GM18498 (cell line): Measurements from ENCODE around the gene GOLGA1.
"Not testable (repeated sequence)": the region's sequence is repeated elsewhere in the genome, so short reads cannot be mapped to it uniquely, and the experiment has no call there.

Source experiments
- ATAC-seq: cut with Tn5 transposase; IDR thresholded peaks from one replicate; pipeline ENCODE4 v1.9.1; 2021; ENCODE audit warnings: mild to moderate bottlenecking, moderate library complexity; ENCODE audit not compliant: unreplicated experiment

GOLGA1 gene

DNA sequence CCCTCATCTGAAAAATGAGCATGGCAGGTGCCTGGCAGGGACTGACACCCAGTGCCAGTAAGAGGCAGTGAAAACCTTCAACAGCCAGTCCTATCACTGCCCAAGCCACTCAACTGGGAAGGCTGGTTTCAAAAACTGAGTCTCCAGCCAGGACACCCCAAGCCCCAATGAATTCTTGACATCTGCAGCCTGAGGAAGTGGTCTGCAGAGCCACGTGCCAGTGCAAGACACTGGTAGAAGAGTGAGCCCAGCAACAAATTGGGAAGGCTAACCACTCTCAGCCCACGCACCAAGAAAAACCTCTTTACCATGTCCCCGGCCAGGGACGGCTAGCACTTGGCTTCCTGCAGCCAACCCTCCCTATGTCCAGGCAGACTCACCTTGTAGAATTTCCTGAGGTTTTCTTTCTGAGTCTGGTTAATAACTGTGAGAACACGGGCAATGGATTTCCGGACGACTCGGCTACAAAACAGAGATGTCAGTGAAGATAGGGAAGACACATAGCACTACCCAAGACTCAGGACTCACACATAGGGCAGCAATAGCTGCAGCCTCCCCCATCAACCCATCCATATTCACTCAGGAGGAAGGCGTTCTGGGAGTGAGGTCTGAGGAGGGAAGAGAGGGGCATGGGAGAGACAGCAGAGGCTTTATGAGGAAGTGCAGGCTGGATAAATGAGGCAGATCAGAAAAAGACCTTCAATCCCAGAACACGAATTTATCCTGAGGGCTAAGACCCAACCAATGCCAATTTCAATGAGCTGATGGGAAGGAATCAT lies 80.9 kb downstream of the GOLGA1 start:
- no peak for ATAC-seq

DNA sequence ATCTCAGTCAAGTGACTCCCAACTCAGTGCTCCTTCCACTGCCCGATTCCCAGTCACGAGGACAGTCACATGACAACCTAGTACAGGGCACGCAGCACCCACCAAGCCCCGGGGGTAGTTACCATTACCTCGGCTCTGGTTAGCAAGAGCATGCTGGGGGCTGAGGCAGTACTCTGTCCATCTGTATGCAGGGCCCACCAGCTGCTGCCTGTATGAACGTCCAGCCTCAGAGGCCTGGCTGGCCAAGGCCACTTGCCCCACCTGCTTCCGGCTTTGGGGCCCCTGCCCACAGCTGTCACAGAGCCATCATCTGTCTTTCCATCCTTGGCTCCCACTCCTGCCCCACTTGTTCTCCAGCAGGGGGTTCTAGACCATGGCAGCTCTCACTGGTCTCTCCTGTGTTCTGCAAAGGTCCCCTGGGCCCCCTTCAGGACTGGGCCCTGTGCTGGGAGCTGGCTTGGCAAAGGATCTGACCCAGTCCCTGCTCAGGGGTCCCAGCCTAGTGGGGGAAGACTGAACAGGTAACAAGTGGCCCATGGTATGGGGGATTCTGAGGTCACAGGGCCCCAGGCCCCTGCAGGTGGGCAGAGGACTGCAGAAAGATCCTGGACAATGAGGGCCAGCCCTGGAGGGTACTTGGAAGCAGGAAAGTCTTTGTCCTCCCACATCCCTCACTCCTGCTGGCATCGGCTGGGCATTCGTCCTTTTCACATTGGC lies 82.4 kb downstream of the GOLGA1 start:
- no peak for ATAC-seq

DNA sequence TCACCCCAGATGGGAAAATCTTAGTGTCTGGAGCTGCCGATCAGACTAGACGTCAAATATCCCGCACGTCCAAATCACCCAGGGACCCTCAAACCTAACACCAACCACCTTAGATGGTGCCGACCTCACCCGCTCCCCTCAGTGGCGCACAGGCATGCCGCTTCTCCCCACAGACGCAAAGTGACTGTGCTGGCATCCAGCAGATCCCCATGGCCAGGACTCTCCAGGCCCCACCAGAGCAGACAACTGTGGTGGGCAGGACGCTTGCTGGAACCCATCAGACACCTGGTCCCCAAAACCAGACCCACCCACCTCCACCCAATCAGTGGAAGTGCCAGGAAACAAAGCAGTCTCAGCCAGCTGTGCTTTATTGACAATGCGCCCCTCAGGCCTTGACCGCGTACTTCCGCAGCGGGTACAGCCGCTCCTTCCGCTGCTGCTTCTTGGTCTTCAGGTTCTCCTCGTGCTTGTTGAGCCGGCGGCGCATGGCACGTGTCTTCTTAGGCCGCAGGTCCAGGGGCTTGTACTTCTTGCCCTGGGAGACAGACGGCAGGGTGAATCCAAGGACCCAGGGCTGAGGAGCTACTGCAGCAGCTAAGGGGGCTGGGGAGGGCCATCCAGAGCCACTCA lies 83.2 kb downstream of the GOLGA1 start:
- no peak for ATAC-seq

DNA sequence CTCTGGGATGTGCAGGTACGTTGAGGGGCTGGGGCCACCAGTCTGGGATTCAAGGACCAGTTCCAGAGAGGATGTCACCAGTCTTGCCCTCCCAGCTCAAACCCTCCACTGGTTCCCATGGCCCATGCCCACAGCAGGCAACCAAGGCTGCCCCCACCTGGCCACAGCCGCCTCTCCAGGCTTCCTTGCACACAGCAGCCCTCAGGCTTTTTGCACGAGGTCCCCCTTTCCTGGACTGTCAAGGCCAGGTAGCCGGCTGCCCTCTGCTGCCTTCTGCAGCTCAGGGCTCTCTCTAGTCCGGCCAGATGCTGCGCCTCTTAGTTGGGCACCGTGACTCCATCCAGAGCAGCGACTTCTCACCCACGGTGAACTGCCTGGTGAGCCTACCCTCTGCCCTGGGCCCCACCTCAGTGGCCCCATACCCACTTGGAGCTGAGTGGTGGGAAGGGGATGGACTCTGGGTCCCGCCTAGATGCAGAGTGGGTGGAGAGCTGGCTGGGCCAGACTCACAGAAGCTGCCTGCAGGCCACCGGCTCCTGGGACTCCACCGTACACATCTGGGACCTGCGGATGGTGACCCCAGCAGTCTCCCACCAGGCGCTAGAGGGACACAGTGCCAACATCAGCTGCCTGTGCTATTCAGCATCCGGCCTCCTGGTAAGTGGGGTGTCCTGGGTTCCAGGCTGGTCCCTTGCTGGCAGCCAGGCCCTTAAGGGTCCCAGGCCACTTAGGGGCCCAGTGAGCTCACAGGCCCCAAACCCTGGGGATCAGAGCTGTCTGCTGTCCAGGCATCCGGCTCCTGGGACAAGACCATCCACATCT lies 84.7 kb downstream of the GOLGA1 start:
- no peak for ATAC-seq

DNA sequence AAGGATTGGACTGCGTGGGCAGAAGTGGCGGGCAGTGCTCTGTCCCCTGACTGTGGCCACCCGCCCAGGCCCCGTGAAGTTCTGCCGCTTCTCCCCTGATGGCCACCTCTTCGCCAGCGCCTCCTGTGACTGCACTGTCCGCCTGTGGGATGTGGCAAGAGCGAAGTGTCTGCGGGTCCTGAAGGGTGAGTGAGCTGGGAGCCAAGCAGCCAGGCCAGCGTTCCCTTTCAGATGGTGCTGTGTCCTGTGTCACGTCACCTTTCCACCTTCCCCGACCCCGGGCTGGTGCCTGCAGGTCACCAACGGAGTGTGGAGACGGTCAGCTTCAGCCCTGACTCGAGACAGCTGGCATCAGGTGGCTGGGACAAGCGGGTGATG lies 85.3 kb downstream of the GOLGA1 start:
- ATAC-seq: no peak

DNA sequence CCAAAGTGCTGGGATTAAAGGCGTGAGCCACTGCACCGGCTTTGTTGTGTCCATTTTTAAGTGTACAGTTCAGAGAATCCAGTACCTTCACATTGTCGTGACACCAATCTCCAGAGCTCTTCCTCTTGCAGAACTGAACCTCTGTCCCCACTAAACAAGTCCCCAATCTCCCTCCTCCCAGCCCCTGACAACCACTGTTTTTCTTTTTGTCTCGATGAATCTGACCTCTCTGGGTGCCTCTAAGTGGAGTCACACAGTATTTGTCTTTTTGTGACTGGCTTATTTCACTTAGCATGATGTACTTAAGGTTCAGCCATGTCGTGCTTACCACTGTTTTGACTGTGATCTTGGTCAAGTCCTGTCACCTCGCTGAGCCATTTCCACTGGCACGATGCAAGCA lies 86.1 kb downstream of the GOLGA1 start:
- no peak for ATAC-seq

DNA sequence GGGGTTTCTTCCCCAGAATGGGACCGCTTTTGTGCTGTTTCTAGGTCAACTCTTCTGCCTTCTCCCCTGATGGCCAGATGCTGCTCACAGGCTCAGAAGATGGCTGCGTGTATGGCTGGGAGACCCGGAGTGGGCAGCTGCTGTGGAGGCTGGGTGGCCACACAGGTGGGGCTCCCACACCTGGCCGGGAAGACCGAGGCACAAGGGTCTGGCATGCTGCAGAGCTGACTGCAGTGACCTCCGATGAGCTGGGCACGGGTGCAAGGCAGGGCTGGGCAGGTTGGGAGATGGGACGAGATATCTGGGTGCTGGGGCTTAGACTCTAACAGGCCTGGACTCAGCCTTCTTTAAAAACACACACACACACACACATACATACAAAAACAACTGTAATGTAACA lies 86.7 kb downstream of the GOLGA1 start:
- ATAC-seq: no peak

DNA sequence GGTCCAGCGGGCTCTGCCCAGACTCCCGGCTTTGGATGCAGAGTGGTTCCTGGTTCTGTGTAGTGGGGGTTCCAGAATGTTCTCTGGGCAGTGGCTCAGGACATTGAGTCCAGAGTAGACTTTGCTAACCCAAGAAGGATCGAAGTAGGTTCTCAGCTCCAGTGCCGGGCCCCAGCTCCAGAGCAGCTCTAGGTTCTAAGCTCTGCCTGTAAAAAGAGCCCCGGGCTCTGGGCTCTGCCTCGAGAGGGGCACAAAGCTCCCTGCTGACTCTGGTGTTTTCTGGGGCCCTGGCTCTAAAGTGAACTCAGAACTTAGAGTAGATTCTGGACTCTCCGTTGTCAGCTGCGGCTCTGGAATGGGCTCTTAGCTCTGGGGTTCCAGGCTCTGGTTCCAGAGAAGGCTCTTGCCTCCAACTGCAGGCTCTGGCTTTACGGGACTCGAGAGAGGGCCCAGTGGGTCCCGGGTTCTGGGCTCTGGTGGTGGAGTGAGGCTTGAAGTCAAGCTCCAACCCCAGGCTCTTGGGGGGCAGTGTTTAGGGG lies 87.2 kb downstream of the GOLGA1 start:
- ATAC-seq: no peak

DNA sequence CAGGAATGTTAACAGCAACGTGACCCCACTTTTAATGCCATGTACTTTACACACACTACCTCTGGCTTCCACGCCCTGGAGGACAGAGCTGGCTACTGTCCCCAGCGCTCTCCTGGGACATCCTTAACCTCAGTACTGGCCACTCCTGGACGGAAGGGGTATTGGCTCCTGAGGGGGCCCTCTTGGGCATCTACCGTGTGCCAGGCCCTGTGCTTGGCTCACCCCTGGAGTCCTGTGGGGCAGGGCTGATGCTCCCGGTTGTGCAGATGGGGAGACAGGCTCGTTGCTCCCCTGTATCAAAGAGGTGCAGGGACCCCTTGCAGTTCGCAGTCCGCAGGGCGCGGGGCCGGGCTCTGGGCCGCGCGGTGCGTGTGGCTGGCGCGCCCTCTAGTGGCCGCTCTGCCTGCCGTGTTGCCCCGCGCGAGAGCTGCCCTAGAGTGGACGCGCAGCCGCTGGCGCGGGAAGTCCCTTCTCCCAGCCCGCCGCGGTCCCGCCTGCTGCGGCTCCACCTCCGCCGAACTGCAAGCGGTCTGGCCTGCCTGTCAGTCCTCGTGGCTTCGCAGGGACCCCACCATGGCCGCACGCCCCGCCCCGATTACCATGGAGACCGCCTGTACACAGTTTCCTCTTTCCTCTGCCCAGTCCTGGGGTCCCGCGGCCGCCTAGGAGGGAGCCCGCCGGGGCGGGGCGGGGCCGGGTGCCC lies 87.9 kb downstream of the GOLGA1 start, which contains the start of gene WDR38:
Gene WDR38 (plus strand): TSS at position 632 of the 703 bp plus-strand sequence. CDS start 72 bp downstream, outside the sequence.
- ATAC-seq: peak; percentile 78

DNA sequence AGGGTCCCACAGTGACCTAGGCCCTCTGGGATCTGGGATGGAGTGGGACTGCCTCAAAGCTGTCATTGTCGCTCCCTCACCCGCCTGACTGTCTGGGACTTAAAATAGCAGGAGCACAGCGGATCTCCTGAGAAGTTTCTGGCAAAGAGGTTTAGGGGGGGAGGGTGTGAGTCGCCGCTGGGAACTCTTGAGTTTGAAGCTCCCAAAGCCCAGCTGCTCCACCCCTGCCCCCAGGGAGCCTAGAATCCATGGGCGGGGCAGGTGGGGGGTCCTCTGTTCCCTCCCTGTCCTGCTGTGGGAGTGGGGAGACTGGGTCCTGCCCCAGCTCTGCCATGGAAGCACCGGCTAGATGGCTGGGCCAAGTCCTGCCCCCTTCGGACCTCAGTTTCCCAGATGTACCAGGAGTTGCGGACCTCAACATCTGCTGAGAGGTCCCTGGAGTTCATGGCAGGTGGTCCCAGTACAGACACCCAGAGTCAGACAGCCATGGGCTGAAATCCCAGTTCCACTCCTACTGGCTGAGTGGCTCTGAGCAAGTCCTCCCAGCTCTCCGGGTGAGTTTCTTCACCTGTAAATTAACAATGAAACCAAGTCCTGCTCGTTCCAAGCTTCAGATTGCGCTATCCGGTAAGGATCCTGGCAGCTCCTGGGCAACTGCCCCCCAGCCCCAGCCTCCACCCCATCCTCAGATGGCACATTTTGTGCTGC lies 88.6 kb downstream of the GOLGA1 start:
- ATAC-seq: no peak

DNA sequence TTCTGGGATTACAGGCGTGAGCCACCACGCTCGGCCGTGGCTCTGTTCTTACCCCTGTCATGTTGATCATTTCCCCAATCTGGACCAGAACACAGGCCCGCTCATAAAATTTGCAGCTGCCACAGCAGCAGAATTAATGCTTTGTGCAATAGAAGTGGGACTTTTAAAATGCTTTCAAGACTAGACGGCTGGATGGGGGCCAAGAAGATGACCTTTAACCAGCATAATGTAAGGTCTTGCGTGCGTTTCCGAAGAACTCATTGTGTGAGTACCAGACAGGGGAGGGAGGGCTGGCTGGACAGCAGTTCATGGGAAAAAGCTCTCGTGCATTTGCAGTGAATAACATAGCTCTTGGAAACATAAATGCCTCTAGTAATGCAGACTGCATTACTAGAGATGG lies 91.1 kb downstream of the GOLGA1 start:
- no peak for ATAC-seq

DNA sequence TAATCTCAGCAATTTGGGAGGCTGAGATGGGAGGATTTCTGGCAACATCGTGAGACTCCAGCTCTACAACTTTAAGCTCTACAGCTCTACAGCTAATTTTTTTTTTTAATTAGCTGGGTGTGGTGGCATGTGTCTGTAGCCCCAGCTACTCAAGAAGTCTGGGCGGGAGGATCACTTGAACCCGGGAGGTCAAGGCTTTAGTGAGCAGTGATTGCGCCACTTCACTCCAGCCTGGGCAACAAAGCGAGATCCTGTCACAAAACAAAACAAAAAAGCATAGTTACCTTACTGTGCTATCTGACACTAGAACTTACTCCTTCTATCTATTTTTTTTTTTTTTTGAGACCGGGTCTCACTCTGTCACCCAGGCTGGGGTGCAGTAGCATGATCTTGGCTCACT lies 93.9 kb downstream of the GOLGA1 start:
- no peak for ATAC-seq

DNA sequence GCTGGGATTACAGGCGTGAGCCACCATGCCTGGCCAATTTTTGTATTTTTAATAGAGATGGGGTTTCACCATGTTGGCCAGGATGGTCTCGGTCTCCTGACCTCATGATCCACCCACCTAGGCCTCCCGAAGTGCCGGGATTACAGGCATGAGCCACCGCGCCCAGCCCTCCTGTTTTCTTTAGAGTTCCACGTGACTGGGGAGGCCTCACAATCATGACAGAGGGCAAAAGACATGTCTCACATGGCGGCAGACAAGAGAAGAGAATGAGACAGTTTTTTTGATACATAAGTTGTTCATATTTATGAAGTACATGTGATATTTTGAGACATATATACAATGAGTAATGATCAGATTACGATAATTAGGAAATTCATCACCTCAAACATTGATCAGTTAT lies 94.4 kb downstream of the GOLGA1 start:
- ATAC-seq: not testable (repeated sequence)

DNA sequence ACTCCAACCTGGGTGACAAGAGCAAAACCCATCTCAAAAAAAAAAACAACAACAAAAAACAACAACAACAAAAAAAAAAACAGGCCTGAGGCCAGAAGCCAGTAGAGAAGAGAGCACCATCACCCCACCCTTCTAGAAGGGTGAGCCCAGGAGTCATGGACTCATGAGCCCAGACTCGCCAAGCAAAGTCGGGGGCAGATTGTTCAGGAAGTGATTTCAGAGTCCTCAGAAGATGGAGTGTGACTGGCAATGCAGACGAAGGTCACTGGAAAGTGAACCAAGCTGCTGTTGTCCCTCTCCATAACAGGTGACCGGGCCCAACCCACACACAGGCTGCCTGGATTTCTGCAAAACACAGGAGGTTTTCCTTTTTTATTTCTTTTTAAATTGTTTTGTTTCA lies 96.6 kb downstream of the GOLGA1 start:
- no peak for ATAC-seq

DNA sequence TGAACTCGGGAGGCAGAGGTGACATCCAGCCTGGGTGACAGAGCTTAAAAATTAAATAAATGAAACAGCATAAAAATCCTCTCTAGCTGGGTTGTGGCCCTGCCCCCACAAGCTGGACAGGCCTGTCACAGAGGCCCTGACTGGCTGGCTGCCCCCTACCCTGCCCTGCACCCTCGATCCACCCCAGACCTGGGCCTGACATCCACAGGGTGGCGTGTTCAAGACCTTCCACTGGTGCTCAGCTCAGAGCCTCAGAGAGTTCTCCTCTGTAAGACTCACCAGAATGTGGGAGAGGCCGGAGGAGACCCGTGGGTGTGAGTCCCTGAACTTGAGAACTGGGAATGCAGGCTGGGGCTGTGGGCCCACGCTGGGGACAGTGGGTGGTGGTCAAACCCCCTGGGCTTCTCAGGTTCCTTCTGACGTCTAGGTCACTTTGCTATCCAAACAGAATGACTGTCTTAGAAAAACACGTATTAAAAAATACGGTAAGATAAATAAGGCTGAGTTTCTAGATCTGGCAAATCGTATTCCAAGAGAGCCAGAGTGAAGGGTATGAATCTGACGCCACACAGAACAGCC lies 97.3 kb downstream of the GOLGA1 start:
- no peak for ATAC-seq

DNA sequence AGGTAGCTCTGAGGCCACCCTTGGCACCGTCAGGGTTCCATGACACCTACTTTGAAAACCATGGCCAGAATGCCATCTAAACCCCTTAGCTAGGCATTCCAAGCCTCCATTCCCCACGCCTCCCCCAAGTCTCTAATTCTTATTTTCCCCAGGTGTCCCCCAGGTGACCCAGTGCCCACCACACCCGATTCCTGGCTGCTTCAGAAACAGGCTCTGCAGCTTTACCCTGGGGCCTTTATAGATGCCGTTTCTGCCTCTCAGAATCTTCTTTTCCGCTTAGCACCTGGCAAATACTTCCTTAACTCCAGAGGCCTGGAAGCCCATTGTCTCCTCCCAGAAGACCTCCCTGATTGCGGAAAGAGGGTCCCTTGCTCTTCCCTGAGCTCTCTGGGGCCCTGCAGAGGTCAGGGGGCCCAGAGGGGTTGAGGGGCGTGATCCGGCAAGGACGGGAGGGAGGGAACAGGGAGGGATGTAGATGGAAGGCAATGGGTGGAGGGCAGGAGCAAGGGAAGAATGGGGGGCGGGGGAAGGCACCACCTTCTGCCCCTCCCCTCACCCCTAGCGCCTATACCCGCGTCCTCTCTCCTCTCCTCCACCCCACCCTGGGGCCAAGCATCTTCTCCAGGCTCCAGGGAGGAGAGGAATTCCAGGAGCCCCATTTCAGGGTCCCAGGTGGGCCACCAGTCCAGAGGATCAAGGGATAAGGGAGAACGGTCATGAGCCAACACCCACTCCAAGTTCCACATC lies 99.6 kb downstream of the GOLGA1 start:
- ATAC-seq: no peak

DNA sequence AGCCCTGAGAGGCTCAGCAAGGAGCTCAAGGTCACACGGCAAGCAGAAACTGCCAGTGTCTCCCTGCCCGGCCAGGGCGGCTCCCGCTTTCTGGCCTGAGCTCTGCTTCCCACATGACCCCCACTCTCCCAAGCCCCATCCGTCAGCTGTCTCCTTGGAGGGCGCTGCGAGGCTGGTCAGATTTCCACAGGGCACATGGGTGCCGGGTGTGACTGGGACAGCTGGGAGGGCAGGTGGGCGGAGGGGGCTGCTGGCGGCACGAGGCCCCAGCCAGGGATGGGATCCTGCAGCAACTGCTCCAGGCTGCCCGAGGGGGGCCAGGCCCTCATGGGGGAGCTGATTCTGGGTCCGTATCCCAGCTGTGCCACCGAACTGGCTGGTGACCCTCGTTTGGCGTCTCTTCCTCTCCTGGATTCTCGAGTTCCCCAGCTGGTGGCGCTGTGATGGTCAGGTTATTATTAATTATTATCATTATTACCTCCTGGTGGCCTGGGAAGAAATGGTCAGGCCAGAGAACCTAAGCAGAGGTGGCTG lies 100.5 kb downstream of the GOLGA1 start:
- no peak for ATAC-seq

DNA sequence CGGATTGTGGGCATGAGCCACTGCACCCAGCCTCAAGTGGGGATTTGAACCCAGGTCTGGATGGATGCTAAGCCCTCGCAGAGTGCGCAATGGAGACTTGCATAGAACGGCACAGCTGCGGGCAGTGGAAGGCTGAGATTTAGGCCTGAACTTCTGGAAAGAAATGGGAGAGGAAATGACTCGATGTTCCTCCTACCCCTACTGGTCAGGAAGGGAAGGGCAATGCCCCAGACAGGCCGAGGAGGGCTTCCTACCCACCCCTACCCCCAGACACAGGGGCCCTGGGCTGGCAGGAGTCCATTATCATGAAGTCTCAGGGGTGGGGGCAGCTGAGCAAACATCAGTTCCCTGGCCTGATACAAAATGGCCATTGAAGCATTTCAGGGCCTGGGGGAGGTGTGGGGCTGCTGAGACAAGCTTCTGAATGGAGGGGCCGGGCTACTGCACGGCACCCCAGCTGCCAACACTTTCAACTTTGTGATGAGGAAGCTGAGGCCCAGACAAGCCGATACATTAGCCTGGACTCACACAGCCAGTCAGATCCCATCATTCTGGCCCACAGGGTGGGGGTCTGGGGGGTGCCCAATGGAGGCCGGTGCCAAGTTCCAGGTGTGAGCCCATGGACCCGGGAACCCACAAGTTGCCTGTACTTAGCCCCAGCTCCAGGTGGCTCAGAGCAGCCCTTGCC lies 101.1 kb downstream of the GOLGA1 start:
- ATAC-seq: no peak
